GM18520 (cell line): Measurements from ENCODE around the gene RNU6-1.

Experiments used
- ATAC-seq: cut with Tn5 transposase; IDR thresholded peaks from one replicate; pipeline ENCODE4 v1.9.1; 2021; ENCODE audit not compliant: unreplicated experiment

Gene RNU6-1

DNA sequence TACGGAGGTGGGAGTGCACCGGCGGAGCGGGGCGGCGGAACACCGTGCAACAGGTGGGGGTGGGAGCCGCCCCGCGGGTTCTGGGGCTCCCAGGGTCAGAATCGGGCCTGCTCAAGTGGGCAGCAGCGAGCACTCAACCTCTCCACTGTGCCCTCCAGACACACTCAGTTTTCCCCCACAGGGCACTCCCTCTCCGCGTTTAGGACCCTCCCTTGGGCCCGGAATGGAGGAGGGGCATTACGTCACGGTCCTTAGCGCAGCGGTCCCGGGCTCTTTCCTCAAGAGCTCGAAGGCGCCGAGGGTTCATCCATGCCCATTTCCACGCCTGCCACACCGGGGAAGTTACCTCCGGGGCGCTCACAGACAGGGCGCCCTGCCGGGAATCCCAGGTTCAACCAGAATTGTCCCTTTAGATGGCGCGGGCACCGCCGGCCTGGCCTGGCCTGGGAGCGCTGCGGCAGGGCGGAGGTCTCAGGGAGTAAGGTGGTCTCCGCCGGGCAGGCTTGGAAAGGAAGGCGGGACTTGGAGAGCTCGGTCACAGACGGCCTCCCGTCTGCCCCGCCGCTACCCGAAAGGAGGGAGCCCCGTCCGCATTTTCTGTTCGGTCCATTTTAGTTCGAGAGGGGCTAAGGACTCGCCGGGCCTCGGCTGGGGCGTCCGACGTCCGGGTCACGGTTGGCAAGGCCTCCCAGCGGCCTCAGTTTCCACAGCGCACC lies 5.1 kb downstream of the RNU6-1 start:
- ATAC-seq = no peak

DNA sequence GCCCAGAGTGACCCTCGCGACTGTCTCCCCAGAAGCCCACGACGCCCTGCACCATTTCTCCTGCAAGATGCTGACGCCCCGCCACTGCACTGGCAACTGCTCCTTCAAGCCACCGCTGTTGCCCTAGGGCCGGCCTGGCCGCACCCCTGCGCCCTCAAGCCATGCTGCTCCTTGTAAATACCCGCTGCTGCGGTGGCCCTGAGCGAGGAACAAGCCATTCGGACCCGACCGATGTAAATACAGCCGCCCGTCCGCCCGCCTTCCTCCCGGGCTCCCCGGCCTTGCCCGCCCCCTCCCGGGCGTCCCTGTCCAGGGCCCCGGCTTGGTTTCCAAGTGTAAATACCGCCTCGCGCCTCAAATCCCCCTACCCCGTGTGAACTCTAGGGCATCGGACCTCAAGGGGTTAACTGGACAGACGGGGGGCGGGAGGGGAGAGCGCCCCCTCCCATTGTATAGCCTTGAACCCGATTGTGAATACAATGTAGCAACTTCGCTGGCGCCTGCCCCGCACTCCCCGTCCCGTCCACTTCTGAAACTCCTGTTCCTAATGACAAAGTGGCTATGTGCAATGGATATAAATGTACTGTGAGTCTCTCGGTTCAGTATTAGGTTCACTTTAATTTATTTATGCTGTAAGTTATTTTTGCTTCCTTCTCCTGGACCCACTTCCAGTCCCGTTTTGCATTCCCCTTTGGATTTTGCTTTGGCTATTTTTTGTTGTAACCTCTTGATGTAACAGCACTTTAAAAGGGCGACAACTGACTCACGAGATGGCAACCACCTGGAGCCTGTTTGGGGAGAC lies 5.9 kb downstream of the RNU6-1 start:
- ATAC-seq = no peak

DNA sequence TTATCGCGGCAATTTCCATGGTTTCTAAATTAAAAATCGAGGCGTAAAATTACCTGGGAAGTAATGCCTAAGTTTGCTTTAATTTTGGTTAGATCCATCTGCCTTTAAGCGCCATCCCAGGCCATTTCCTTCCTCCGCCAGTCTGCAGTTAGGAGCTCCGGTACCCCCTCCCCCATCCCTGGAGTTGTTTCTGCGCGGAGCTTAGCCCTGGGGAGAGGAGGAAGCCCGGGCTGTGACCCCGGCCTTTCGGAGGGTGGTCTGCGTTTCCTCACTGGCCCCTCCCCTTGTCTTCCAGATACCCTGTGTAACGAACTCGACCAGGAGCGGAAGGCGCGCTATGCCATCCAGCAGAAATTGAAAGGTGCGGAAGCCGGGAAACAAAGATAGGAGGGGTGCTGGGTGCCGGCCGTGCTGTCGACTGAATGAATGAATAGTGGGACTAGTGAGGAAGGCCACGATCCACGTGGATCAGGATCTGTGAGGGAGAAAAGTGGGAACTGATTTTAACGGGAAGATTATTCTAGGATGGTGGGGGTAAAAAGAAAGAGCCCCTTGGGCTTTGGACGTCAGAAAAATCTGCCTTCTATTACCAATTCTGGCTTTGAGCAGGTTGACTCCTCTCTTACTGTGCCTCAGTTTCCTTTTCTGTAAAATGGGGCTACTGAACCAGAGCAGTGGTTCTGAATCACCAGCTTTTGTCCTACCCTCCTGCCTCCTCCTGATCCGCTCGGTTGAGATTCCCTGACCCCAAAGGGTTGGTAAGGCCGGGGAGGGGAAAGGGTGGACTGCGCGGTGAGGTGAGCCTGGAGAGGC lies 6.7 kb downstream of the RNU6-1 start:
- ATAC-seq = no peak

DNA sequence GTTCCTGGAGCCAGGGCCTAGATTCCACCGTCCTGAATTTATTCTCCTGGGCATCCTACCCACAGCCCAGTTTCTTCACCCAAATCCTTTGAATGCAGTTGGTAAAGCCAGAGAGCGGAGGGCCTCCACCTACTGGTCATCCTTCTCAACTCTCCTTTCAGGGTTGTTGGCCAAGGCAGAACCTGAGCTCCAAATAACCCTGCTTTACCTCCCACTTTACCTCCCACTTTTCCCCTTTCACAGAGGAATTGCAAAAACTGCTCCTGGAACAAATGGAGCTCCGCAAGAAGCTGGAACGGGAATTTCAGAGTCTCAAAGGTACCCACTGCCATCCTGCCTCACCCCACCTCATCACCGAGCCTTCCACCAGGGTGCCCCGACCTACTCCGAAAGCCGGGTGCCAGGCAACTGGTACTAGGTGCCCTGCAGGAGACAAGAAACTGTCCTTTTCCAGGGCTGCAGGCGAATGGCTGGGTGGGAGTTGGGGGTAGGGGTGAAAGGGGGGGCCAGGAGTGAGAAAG lies 7.8 kb downstream of the RNU6-1 start:
- no peak for ATAC-seq

DNA sequence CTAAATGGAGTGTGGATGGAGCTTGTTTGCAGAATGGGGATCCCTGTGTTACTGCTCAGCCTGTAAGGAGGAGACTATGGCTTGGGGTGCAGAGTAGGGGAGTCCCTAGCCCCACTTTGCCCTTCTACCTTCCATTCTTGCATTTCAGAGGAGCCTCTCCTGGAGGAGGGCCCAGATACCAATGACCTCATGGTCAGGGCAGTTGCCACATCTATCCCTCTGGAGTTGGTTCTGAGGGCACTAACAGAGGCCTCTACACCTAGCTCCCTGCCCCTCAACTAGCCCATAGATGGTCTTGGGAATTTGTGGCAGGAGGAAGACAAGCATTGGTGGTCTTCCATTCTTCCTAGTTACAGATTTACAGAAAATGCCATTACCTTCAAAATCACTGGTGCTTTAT lies 8.5 kb downstream of the RNU6-1 start:
- ATAC-seq = no peak

DNA sequence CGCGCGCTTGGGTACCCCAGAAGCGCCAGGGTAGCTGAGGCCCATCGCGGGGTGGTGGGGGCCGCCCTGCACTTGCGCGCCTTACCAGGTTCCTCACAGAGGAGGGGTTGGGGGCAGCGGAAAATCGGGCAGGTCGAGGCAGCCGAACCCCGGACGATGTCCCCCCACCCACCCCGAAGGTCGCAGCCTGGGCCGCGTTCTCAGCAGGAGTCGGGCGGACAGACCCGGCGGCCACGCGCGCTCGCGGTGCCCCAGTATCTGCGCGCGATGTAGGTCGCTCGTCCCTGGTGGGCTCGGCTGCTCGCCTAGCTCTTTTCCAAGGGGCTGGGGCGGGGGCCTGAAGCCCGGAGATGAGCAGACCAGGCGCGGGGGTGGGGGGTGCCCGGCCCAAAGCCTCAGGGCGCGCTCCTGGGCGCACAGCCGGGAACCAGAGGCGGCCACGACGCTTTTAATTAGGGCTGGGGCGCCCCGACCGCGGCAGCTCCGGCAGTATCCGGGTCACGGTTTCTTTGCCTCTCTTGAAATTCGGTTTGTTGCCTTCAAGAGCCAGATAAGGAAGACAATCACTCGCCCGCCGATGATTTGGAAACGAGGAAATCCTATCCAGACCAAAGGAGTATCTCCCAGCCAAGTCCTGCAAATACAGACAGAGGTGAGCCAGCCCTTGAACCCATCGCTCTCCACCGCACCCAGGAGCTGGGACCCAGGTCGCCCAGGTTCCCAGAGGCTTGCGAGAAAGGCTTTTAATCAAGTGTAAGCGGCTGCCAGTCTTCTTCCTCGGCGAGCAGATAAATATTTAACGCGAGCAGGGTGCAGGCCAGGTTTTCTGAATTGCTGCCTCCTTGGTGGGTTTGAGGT lies 10.0 kb downstream of the RNU6-1 start:
- no peak for ATAC-seq

DNA sequence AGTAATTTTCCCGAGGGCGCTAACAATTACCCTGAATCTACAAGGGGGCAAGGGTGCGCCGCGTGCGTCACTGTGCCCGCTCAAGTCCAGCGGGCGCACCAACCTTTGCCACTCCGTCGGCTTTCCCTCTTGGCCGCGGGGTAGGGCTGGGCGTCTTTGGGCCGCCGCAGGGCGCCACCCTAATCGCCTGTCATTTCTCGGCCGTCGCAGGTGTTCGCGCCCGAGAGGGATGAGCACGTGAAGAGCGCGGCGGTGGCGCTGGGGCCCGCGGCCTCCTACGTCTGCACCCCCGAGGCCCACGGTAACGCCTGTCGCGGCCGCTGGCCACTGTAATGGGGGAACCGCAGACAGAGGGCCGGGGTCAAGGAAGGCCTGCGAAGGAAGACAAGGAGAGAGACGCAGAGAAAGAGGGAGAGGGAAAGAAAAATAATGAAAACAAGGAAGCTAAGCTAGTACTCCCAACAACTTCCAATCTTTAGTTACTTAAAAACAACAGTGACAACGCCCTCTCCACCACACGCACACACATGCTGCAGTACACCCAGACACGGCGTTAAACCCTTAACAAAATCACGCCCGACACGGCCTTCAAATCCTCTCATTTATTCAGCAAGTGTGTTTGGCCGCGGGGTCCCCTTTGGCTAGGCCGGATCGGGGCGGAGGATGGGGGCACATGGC lies 10.7 kb downstream of the RNU6-1 start:
- ATAC-seq = no peak

DNA sequence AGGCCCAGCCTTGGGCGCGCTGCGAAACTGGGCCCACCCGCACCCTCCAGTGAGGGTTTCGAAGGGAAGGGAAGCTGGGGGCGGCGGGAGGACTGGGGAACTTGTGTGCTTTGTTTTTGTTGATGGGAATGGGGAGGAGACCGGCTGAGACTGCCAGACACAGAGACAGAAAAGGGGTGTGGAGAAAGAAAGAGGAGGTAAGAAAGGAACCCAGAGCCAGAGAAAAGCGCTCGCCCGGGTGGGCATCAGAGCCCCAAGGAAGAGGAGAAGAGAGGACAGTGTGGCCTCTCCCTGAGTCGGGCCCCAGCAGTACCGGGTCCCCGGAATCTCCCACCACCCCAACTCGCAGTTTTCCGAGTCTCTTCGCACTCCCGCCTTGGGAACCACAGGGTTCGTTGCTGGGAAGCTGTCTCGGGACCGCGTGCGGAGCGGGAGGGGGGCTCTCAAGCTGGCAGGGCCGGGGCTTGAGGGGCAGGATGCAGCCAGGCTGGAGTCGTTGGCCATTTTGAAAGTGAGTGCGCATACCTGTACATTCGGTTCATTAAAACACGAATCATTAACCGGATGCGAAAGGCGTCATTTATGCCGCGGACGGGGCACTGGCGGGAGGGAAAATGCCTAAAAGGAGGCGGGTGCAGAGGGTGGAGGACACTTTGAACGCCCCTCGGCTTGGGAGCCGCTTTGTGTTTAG lies 11.4 kb downstream of the RNU6-1 start:
- no peak for ATAC-seq

DNA sequence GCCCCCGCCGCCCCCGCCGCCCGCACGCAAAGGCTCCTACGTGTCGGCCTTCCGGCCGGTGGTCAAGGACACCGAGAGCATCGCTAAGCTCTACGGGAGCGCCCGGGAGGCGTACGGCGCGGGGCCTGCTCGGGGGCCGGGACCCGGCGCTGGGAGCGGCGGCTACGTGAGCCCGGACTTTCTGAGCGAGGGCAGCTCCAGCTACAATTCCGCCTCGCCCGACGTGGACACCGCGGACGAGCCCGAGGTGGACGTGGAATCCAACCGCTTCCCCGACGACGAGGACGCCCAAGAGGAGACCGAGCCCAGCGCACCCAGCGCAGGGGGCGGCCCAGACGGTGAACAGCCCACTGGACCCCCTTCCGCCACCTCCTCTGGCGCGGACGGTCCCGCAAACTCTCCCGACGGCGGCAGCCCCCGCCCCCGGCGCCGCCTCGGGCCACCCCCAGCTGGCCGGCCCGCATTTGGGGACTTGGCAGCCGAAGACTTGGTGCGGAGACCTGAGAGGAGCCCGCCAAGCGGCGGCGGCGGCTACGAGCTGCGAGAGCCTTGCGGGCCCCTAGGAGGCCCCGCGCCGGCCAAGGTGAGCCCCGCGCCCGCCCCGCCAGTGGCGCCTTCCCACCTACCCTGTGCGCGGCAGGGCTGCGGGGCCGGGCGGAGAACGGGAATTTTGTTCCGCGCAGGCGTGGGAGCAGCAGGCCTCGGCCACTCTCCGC lies 12.1 kb downstream of the RNU6-1 start:
- ATAC-seq = no peak

DNA sequence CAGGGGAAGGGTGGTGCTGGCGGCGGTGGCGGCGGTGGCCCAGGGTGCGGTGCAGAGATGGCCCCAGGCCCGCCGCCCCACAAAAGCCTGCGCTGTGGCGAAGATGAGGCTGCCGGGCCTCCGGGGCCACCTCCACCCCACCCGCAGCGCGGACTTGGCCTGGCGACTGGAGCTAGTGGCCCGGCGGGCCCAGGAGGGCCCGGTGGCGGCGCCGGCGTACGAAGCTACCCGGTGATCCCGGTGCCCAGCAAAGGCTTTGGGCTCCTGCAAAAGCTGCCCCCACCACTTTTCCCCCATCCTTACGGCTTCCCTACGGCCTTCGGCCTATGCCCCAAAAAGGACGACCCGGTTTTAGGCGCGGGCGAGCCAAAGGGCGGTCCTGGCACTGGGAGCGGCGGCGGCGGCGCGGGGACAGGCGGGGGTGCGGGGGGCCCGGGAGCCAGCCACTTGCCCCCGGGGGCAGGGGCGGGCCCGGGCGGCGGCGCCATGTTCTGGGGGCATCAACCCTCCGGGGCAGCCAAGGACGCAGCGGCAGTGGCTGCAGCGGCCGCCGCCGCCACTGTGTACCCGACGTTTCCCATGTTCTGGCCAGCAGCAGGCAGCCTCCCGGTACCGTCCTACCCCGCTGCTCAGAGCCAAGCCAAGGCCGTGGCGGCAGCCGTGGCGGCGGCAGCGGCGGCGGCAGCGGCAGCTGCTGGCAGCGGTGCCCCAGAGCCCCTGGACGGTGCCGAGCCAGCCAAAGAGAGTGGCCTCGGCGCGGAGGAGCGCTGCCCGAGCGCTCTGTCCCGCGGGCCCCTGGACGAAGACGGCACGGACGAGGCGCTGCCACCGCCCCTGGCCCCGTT lies 12.9 kb downstream of the RNU6-1 start:
- ATAC-seq = no peak

DNA sequence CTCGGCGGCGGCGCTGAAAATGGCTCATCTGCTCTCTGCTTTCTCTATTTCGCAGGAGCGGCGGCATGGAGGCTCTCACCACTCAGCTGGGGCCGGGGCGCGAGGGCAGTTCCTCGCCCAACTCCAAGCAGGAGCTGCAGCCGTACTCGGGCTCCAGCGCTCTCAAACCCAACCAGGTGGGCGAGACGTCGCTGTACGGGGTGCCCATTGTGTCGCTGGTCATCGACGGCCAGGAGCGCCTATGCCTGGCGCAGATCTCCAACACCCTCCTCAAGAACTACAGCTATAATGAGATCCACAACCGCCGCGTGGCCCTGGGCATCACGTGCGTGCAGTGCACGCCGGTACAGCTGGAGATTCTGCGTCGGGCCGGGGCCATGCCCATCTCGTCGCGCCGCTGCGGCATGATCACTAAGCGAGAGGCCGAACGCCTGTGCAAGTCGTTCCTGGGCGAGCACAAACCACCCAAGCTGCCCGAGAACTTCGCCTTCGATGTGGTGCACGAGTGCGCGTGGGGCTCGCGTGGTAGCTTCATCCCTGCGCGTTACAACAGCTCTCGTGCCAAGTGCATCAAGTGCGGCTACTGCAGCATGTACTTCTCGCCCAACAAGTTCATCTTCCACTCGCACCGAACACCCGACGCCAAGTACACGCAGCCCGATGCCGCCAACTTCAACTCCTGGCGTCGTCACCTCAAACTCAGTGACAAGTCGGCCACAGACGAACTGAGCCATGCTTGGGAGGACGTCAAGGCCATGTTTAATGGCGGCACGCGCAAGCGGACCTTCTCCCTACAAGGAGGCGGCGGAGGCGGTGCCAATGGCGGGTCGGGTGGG lies 13.7 kb downstream of the RNU6-1 start:
- ATAC-seq = no peak

DNA sequence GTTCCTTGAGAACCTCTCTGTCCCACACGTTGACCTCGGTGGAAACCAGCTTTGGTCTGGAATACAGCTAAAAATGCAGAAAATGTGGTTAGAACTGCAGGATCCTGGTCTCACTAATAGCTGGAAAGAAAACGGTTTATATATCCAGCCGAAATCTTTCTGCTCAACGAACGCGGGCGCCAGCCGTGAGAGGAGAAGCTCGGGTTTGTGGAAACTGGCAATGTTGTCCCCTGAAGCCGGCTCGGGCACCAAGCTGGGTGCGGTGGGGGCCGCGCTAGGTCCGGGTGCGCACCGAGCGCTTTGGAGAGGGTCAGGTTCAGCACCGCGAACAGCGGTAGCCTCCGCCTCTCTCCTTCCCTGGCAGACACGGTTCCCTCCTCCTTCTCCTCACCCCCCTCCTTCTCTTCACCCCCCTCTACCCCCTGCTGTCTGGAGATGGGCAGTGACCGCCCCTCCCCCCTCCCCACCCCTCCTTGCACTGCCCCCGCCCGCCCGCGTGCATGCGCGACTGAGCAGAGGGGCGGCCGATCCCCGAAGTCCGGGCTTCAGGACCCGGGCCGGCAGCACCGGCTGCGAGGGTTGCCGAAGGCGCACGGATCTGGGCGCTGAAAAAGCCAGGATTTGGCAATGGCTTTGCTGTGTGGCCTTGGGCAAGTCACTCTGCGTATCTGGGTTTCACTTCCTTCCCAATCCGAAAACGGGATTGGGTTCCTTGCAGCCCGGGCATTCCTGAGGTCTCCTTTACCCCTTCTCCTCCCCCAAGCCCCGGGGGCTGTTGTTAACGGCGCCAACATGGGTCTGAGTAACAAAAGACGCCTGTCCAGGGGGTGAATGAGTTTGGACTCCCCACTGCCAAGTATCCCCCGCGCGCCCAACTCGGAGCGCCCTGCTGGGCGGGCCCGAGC lies 14.6 kb downstream of the RNU6-1 start, which contains the start of gene SKOR1:
SKOR1 (plus strand) TSS at position 534 of the 905 bp plus-strand sequence; CDS start at position 628, 94 bp downstream.
- ATAC-seq = no peak

DNA sequence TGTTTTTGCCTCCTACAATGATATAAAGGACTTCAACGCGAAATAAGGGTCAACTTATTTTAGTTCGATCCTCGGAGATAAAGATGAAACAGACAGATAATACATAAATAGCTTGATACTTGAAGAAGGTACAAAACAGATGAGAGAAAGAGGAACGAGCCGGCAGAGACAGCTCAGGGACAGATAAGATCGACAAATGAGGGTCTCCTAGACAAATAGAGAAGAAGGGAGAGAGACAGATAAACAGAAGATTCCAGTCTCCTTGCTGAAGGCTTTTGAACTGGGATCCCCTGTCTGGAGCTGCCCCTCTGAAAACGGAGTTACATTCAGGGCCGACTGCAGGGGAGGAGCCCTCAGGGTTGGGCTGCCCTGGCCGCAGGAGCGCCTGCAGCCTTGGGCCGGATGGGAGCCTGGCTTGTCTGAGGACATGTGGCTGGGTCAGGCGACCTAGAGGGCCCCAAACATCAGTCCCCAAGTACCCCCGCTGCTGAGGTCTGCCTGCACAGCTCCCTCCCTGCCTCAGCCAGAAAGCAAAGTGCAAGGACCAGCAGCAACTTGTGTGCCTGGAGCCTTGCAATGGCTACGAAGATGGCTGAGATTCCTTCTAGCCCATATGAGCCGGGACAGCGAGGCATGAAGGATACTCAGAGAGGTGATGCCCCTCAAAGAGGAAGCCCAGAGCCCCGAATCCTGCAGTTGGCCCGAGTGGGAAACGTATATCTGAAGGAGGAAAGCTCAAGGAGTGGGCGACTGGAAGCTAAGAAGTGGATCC lies 15.5 kb downstream of the RNU6-1 start:
- no peak for ATAC-seq

DNA sequence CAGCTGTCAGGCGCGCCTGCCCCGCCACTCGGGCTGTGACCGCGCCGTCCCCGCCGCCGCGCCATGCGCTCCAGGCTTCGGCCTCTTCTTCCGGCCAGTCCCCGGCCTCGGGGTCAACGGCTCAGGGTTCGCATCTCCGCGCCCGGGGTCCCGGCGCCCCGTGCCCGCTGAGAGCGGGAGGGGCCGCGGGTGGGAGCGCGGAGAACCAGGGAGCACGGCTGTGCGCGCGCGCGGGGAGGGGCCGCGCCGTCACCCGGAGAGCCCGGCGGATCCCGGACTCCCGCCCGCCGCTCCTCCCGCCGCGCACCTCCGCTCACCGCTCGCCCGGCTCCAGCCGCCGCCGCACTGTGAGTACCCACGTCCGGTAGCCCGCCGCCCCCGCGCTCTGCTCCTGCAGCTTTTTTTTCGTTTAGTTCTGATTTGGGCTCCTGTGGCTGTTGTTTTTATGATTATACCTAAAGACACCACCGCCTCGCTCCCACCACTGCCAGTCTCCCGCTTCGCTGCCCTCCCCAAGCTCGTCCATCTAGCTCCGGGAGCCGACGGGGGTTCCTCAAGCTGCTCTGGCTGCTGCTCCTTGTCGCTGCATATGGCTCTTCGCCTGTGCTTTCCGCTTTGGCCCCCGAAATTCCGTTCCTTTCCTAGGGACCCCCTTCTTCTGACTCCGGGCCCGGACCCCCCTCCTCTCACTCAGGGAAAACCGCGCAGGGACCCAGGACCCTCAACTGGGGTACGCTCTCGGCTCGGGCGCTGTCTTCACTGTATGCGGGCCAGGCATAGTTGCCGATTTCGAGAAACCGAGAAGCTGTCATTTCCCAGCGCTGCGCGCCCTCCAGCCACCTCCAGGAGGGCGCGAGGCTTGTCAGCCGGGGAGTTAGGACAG lies 16.3 kb downstream of the RNU6-1 start:
- no peak for ATAC-seq
